Heart left ventricle (tissue), 13 donors: Measurements from ENCODE around the gene FOXJ3.

ENCODE experiments used
- POLR2A ChIP-seq, 2 donors: fragments of 450-650 bp; IDR thresholded peaks; one replicate each; pipeline ENCODE4 v1.6.1; 2017; ENCODE audit warnings: antibody characterized with exemption in 2 of 2, mild to moderate bottlenecking in 2 of 2, moderate library complexity in 2 of 2
- TF ChIP-seq, protein P1 (sequence below), 12 donors: fragments of 200-600 bp; sonication (generic) in 4 of 12; IDR thresholded peaks; one replicate each; pipeline versions ENCODE4 v1.5.0 to v1.8.0; 2018 to 2022; ENCODE audit warnings: antibody characterized with exemption in 12 of 12, mild to moderate bottlenecking in 5 of 12
- donor health status: ischemic (EF 13 %, LVEDD 7.1; RV severe dilation, severe dysfunction).
- donor health status: DM: no; HTN: yes; CAD: no.
- donor health status: DM: no; HTN: no; CAD: no.
- donor health status: ischemic (EF 25% LVEDD 6.9; RV normal size, moderate dysfunction).
- donor health status: ischemic (EF 25% LVEDD 5.7; RV mildly dilated, moderate dysfunction).
- donor health status: ischemic (EF 35%, LVEDD 5.7; RV mildly dilated, moderate dysfunction).
- donor health status: nonischemic (EF 11% LVEDD 7.7; RV severe dilation, severe dysfunction).
- donor health status: DM: yes; HTN: yes; CAD: no.
- donor health status: PGD.
- donor health status: ischemic (EF 29% LVEDD 5.4; RV normal size, mild dysfunction).
- donor health status: nonischemic (EF 23%, LVEDD 6.1; RV moderate dilation, normal function).

DNA sequence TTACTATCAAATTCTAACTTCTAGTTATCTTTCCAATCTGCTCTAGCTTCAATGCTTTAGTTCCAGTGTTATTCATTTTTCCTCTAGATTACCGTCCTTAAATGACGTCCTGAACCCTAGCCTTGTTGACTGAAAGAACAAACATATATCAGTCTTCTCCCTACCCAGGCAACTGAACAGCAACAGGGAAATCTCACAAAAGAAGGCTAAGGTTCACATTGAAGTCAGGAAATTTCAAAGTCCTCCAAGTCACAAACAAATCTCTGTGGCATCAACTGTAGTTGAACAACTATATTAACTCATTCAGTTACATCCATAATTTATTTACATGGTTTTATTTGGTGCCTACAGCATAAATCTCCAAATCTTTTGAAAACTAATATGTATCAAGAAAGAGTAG, 19.5 kb downstream of the FOXJ3 start:
- TF ChIP-seq, protein P1, sequence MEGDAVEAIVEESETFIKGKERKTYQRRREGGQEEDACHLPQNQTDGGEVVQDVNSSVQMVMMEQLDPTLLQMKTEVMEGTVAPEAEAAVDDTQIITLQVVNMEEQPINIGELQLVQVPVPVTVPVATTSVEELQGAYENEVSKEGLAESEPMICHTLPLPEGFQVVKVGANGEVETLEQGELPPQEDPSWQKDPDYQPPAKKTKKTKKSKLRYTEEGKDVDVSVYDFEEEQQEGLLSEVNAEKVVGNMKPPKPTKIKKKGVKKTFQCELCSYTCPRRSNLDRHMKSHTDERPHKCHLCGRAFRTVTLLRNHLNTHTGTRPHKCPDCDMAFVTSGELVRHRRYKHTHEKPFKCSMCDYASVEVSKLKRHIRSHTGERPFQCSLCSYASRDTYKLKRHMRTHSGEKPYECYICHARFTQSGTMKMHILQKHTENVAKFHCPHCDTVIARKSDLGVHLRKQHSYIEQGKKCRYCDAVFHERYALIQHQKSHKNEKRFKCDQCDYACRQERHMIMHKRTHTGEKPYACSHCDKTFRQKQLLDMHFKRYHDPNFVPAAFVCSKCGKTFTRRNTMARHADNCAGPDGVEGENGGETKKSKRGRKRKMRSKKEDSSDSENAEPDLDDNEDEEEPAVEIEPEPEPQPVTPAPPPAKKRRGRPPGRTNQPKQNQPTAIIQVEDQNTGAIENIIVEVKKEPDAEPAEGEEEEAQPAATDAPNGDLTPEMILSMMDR (IDR thresholded peaks at IDR 0.05) = no peak
- TF ChIP-seq POLR2A (IDR thresholded peaks at IDR 0.05) = no peak
